ENCODE data around the gene GEN1. TPM values are rescaled to one million over a fixed set of nuclear protein-coding genes. Genes with fewer than 3 reads are reported as not detected.

The GEN1 gene
- total and polyA plus RNA-seq, 10 of the 15 experiments (the other 5 are each of a cell fraction or from before 2014, with no cell fraction given): 6.0 to 49.6 (median 36.0) TPM

DNA sequence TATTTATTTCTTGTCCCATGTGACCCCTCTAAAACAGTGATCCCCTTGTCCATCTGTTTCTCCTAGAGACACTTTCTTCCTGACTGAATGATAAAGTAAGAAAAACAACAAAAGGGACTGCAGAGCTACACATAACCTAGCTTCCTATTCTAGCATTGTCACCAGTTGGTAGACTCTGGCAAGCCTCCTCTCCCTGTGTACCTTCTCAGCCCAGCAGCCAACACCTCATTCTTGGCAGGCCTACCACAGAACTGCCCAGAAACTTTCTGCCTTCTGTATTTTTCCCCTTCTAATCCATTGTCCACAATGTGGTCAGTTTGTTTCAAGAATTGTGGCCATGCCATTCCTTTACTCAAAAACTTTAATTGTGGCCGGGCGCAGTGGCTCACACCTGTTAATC is 13.7 kb upstream of the GEN1 start:
- no peaks in the 10 kb centered on the region for H3K4me1 ChIP-seq (ENCODE audit: control insufficient read depth, insufficient read depth, low read length)
- intact Hi-C loops (cut with micrococcal nuclease; ENCODE audit: unreplicated experiment) (no loop called here), in situ Hi-C loops (cut with MboI) (no loop called here)
- no peak for DNase-seq (ENCODE audit: low read depth, low spot score)
- ATAC-seq: no peak
- no peak overlapping the region for H3K4me3 ChIP-seq
- no TSS peak for BruUV-seq (replicated peaks)
- no peak overlapping the region for H3K27ac ChIP-seq (ENCODE audit: control insufficient read depth, insufficient read depth)
- no peaks in the 10 kb centered on the region for H4K20me1 ChIP-seq (ENCODE audit: control insufficient read depth, insufficient read depth)
- no peak overlapping the region for H2AFZ ChIP-seq (ENCODE audit: control insufficient read depth, low read depth, low read length)
- ChIA-PET POLR2A (interaction anchor here (0.5 to 1.4 kb wide), 3 partner anchors 10 to 15 kb away, joined by 3 to 6 read pairs (median 3); no protein-coding TSS in a partner anchor), SMC1A (ENCODE audit: uncharacterized antibody, unreplicated experiment) (interaction anchor here (0.6 to 2.6 kb wide), 4 partner anchors 10 to 81 kb away, joined by 3 to 8 read pairs (median 5); no protein-coding TSS in a partner anchor), CTCF (interaction anchor here (0.8 to 1.6 kb wide), 2 partner anchors 21 to 91 kb away, joined by 3 to 9 read pairs; no protein-coding TSS in a partner anchor), RAD21 (ENCODE audit: unreplicated experiment) (no interaction called here)
- H3K9me3 ChIP-seq (replicated peaks; ENCODE audit: control insufficient read depth, insufficient read depth, low read length): no peaks in the 10 kb centered on the region
- no peak for FAIRE-seq
- H3K4me2 ChIP-seq (ENCODE audit: control insufficient read depth, insufficient read depth): no peak overlapping the region
- H3K27me3 ChIP-seq (replicated peaks in 1 of 2; ENCODE audit: control insufficient read depth in 2 of 2, insufficient read depth in 2 of 2, low read length in 1 of 2): no peaks in the 10 kb centered on the region
- 93% methylated on average over 2 of the region's 2 CpGs for WGBS (ENCODE audit: insufficient coverage, insufficient replicate concordance, low lambda C conversion rate, missing lambda C conversion rate)
- H3K79me2 ChIP-seq (ENCODE audit: control insufficient read depth, insufficient read depth, low read length): no peaks in the 10 kb centered on the region
- H3K36me3 ChIP-seq (ENCODE audit: control insufficient read depth in 2 of 2, insufficient read depth in 2 of 2, low read length in 1 of 2): peaks cover 0 to 40% of the 10 kb centered on the region in 2 experiments; a peak in 3 of 4 replicates
- no peak overlapping the region for H3K9ac ChIP-seq (ENCODE audit: control insufficient read depth, insufficient read depth, low read length)
- TF ChIP-seq SPI1 (IDR thresholded peaks at IDR 0.05; ENCODE audit: borderline replicate concordance, insufficient read depth, low read depth, low read length) (no peak), PAX8 (IDR thresholded peaks at IDR 0.05) (no peak), RCOR1 (conservative IDR thresholded peaks at IDR 0.05; ENCODE audit: low read depth, low read length) (no peak), KAT2A (conservative IDR thresholded peaks at IDR 0.05; ENCODE audit: control insufficient read depth, low read depth, low read length) (no peak), MTA2 (IDR thresholded peaks at IDR 0.05; ENCODE audit: low read depth) (no peak), NBN (IDR thresholded peaks at IDR 0.05) (no peak), SMAD5 (IDR thresholded peaks at IDR 0.05; ENCODE audit: low read depth) (no peak), YBX1 (IDR thresholded peaks at IDR 0.05) (no peak), EGR1 (IDR thresholded peaks at IDR 0.05; ENCODE audit: borderline replicate concordance in 1 of 2, low read depth in 2 of 2, low read length in 2 of 2) (no peak)
- TF ChIP-seq, protein P1, sequence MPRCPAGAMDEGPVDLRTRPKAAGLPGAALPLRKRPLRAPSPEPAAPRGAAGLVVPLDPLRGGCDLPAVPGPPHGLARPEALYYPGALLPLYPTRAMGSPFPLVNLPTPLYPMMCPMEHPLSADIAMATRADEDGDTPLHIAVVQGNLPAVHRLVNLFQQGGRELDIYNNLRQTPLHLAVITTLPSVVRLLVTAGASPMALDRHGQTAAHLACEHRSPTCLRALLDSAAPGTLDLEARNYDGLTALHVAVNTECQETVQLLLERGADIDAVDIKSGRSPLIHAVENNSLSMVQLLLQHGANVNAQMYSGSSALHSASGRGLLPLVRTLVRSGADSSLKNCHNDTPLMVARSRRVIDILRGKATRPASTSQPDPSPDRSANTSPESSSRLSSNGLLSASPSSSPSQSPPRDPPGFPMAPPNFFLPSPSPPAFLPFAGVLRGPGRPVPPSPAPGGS (IDR thresholded peaks at IDR 0.05; ENCODE audit: borderline replicate concordance, insufficient read depth, low read depth, low read length, poor library complexity, severe bottlenecking): no peak
- TF ChIP-seq, protein P2, sequence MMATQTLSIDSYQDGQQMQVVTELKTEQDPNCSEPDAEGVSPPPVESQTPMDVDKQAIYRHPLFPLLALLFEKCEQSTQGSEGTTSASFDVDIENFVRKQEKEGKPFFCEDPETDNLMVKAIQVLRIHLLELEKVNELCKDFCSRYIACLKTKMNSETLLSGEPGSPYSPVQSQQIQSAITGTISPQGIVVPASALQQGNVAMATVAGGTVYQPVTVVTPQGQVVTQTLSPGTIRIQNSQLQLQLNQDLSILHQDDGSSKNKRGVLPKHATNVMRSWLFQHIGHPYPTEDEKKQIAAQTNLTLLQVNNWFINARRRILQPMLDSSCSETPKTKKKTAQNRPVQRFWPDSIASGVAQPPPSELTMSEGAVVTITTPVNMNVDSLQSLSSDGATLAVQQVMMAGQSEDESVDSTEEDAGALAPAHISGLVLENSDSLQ (IDR thresholded peaks at IDR 0.05): no peak
- TF ChIP-seq, protein P3, sequence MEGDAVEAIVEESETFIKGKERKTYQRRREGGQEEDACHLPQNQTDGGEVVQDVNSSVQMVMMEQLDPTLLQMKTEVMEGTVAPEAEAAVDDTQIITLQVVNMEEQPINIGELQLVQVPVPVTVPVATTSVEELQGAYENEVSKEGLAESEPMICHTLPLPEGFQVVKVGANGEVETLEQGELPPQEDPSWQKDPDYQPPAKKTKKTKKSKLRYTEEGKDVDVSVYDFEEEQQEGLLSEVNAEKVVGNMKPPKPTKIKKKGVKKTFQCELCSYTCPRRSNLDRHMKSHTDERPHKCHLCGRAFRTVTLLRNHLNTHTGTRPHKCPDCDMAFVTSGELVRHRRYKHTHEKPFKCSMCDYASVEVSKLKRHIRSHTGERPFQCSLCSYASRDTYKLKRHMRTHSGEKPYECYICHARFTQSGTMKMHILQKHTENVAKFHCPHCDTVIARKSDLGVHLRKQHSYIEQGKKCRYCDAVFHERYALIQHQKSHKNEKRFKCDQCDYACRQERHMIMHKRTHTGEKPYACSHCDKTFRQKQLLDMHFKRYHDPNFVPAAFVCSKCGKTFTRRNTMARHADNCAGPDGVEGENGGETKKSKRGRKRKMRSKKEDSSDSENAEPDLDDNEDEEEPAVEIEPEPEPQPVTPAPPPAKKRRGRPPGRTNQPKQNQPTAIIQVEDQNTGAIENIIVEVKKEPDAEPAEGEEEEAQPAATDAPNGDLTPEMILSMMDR (IDR thresholded peaks at IDR 0.05 in 2 of 3, conservative IDR thresholded peaks at IDR 0.05 in 1 of 3; ENCODE audit: control insufficient read depth in 2 of 3, extremely low read depth in 1 of 3, insufficient read depth in 1 of 3, low read depth in 3 of 3, low read length in 3 of 3): no peak
- TF ChIP-seq, protein P4, sequence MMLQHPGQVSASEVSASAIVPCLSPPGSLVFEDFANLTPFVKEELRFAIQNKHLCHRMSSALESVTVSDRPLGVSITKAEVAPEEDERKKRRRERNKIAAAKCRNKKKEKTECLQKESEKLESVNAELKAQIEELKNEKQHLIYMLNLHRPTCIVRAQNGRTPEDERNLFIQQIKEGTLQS (IDR thresholded peaks at IDR 0.05; ENCODE audit: borderline replicate concordance, extremely low read depth, low read depth, low read length): no peak
